A549 (cell line): ENCODE results near the gene OR11H6.

Experiments used
- CBX8 ChIP-seq: fragments of 200-600 bp; sonication (generic); IDR thresholded peaks from 2 replicates; pipeline ENCODE4 v1.6.1; 2016
- EP300 ChIP-seq, 2 experiments: fragments of >200 bp; sonication (Bioruptor Twin); formaldehyde crosslinking; IDR thresholded peaks; 2 replicates in 1 of 2; 3 replicates in 1 of 2; pipeline ENCODE4 v1.6.1; 2016 to 2017
- ESRRA ChIP-seq: fragments of 150-350 bp; IDR thresholded peaks from 2 replicates; pipeline ENCODE4 v1.6.1; 2014; ENCODE audit warnings: mild to moderate bottlenecking, low read length, borderline replicate concordance
- HDAC2 ChIP-seq: fragments of 200-600 bp; sonication (generic); IDR thresholded peaks from 2 replicates; pipeline ENCODE4 v1.6.1; 2016
- HEYL ChIP-seq: fragments of 250-450 bp; sonication (Bioruptor Pico); IDR thresholded peaks from 2 replicates; pipeline ENCODE4 v1.8.0; 2021; ENCODE audit warnings: mild to moderate bottlenecking, moderate library complexity
- JUN ChIP-seq, 2 experiments: fragments of >200 bp; sonication (Bioruptor Twin); formaldehyde crosslinking; IDR thresholded peaks; 2 replicates in 1 of 2; 3 replicates in 1 of 2; pipeline ENCODE4 v1.6.1; 2016 to 2017
- KDM1A ChIP-seq: fragments of 200-600 bp; sonication (generic); IDR thresholded peaks from 2 replicates; pipeline ENCODE4 v1.6.1; 2016; ENCODE audit warnings: low read depth, mild to moderate bottlenecking
- NR3C1 ChIP-seq: fragments of >200 bp; sonication (Bioruptor Twin); formaldehyde crosslinking; IDR thresholded peaks from 3 replicates; pipeline ENCODE4 v1.6.1; 2017
- POLR2A ChIP-seq: IDR thresholded peaks from 2 replicates; pipeline ENCODE4 v1.6.1; 2012; ENCODE audit warnings: mild to moderate bottlenecking, low read length
- RAD21 ChIP-seq, 2 experiments: fragments of >200 bp in 1 of 2; sonication (Bioruptor Twin) in 1 of 2; formaldehyde crosslinking in 1 of 2; IDR thresholded peaks in 1 of 2; conservative IDR thresholded peaks in 1 of 2; 2 replicates in 1 of 2; 3 replicates in 1 of 2; pipeline ENCODE4 v1.6.1; 2012 to 2018; ENCODE audit warnings: inconsistent platforms in 1 of 2
- RCOR1 ChIP-seq: fragments of 150-350 bp; IDR thresholded peaks from 2 replicates; pipeline ENCODE4 v1.6.1; 2014; ENCODE audit warnings: antibody characterized with exemption, low read length, low read depth
- TF ChIP-seq, protein P1 (sequence below): fragments of >200 bp; sonication (Bioruptor Twin); formaldehyde crosslinking; IDR thresholded peaks from 3 replicates; pipeline ENCODE4 v1.5.1; 2016
- TF ChIP-seq, protein P2 (sequence below): fragments of >200 bp; sonication (Bioruptor Twin); formaldehyde crosslinking; IDR thresholded peaks from 3 replicates; pipeline ENCODE4 v1.6.1; 2016
- TF ChIP-seq, protein P3 (sequence below): fragments of 200-600 bp; sonication (generic); IDR thresholded peaks from 2 replicates; pipeline ENCODE4 v1.6.1; 2016; ENCODE audit warnings: antibody characterized with exemption, mild to moderate bottlenecking, moderate library complexity

- TF ChIP-seq, protein P1, sequence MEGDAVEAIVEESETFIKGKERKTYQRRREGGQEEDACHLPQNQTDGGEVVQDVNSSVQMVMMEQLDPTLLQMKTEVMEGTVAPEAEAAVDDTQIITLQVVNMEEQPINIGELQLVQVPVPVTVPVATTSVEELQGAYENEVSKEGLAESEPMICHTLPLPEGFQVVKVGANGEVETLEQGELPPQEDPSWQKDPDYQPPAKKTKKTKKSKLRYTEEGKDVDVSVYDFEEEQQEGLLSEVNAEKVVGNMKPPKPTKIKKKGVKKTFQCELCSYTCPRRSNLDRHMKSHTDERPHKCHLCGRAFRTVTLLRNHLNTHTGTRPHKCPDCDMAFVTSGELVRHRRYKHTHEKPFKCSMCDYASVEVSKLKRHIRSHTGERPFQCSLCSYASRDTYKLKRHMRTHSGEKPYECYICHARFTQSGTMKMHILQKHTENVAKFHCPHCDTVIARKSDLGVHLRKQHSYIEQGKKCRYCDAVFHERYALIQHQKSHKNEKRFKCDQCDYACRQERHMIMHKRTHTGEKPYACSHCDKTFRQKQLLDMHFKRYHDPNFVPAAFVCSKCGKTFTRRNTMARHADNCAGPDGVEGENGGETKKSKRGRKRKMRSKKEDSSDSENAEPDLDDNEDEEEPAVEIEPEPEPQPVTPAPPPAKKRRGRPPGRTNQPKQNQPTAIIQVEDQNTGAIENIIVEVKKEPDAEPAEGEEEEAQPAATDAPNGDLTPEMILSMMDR = peak; percentile 50
- TF ChIP-seq ESRRA (no peak), JUN (IDR thresholded peaks at IDR 0.05) (no peak), NR3C1 (no peak), POLR2A (no peak), KDM1A (no peak), CBX8 (no peak), EP300 (IDR thresholded peaks at IDR 0.05) (no peak), HEYL (CRISPR knock-in tag) (no peak), RAD21 (conservative IDR thresholded peaks at IDR 0.05 in 1 of 2, IDR thresholded peaks at IDR 0.05 in 1 of 2) (peak; percentile 46 to 61; a peak in 4 of 5 replicates), RCOR1 (no peak), HDAC2 (no peak)
- TF ChIP-seq, protein P2, sequence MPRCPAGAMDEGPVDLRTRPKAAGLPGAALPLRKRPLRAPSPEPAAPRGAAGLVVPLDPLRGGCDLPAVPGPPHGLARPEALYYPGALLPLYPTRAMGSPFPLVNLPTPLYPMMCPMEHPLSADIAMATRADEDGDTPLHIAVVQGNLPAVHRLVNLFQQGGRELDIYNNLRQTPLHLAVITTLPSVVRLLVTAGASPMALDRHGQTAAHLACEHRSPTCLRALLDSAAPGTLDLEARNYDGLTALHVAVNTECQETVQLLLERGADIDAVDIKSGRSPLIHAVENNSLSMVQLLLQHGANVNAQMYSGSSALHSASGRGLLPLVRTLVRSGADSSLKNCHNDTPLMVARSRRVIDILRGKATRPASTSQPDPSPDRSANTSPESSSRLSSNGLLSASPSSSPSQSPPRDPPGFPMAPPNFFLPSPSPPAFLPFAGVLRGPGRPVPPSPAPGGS = no peak
- TF ChIP-seq, protein P3, sequence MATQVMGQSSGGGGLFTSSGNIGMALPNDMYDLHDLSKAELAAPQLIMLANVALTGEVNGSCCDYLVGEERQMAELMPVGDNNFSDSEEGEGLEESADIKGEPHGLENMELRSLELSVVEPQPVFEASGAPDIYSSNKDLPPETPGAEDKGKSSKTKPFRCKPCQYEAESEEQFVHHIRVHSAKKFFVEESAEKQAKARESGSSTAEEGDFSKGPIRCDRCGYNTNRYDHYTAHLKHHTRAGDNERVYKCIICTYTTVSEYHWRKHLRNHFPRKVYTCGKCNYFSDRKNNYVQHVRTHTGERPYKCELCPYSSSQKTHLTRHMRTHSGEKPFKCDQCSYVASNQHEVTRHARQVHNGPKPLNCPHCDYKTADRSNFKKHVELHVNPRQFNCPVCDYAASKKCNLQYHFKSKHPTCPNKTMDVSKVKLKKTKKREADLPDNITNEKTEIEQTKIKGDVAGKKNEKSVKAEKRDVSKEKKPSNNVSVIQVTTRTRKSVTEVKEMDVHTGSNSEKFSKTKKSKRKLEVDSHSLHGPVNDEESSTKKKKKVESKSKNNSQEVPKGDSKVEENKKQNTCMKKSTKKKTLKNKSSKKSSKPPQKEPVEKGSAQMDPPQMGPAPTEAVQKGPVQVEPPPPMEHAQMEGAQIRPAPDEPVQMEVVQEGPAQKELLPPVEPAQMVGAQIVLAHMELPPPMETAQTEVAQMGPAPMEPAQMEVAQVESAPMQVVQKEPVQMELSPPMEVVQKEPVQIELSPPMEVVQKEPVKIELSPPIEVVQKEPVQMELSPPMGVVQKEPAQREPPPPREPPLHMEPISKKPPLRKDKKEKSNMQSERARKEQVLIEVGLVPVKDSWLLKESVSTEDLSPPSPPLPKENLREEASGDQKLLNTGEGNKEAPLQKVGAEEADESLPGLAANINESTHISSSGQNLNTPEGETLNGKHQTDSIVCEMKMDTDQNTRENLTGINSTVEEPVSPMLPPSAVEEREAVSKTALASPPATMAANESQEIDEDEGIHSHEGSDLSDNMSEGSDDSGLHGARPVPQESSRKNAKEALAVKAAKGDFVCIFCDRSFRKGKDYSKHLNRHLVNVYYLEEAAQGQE = no peak
These were observed 24.2 kb downstream of the OR11H6 start for GRCh38 chr14:20247646-20248246.
